GM23338 (cell line): Measurements from ENCODE around the gene SPECC1L. TPM values are rescaled to one million over a fixed set of nuclear protein-coding genes. Genes with fewer than 3 reads are reported as not detected.

Experiments used
- ATAC-seq: fragments of 200-7000 bp; cut with Tn5 transposase; 3 replicates; pipeline ENCODE4 v1.9.1; 2020
- DNase-seq: peaks from one replicate; pipeline ENCODE4 v3.0.0-alpha.2; 2015; ENCODE audit warnings: low spot score
- H2AFZ ChIP-seq: fragments of 200-600 bp; sonication (generic); 2 replicates; pipeline ENCODE4 v1.8.0; 2016; ENCODE audit warnings: antibody characterized with exemption, mild to moderate bottlenecking, moderate library complexity
- H3F3A ChIP-seq: fragments of 200-600 bp; sonication (generic); replicated peaks from 2 replicates; pipeline ENCODE4 v1.8.0; 2017; ENCODE audit warnings: antibody characterized with exemption, mixed run types, low read depth
- H3K27ac ChIP-seq: fragments of 200-600 bp; sonication (generic); 2 replicates; pipeline ENCODE4 v1.6.1; 2016; ENCODE audit warnings: low read depth
- H3K27me3 ChIP-seq: fragments of 200-600 bp; sonication (generic); 2 replicates; pipeline ENCODE4 v1.8.0; 2016; ENCODE audit warnings: mild to moderate bottlenecking, mixed run types, moderate library complexity; ENCODE audit not compliant: insufficient read depth
- H3K36me3 ChIP-seq: fragments of 200-600 bp; sonication (generic); 2 replicates; pipeline ENCODE4 v1.8.0; 2016; ENCODE audit warnings: mild to moderate bottlenecking; ENCODE audit not compliant: insufficient read depth
- H3K4me1 ChIP-seq: fragments of 200-600 bp; sonication (generic); 2 replicates; pipeline ENCODE4 v1.8.0; 2016; ENCODE audit warnings: mild to moderate bottlenecking, moderate library complexity; ENCODE audit not compliant: insufficient read depth
- H3K4me2 ChIP-seq: fragments of 200-600 bp; sonication (generic); 2 replicates; pipeline ENCODE4 v1.7.1; 2017; ENCODE audit warnings: mixed run types
- H3K4me3 ChIP-seq: fragments of 200-600 bp; sonication (generic); 2 replicates; pipeline ENCODE4 v1.6.1; 2016; ENCODE audit warnings: mixed run types
- H3K79me2 ChIP-seq: fragments of 200-600 bp; sonication (generic); replicated peaks from 2 replicates; pipeline ENCODE4 v1.8.0; 2017; ENCODE audit warnings: mild to moderate bottlenecking; ENCODE audit not compliant: insufficient read depth
- H3K9me2 ChIP-seq: fragments of 200-600 bp; sonication (generic); 2 replicates; pipeline ENCODE4 v1.8.0; 2017; ENCODE audit not compliant: insufficient read depth
- H4K20me1 ChIP-seq: fragments of 200-600 bp; sonication (generic); replicated peaks from 2 replicates; pipeline ENCODE4 v1.8.0; 2017; ENCODE audit warnings: mild to moderate bottlenecking; ENCODE audit not compliant: insufficient read depth
- H3K27ac Mint-ChIP-seq: 2 replicates; pipeline ENCODE4 v1.8.0; 2020; ENCODE audit warnings: inconsistent platforms, mild to moderate bottlenecking, moderate library complexity, mixed read lengths
- H3K27me3 Mint-ChIP-seq: 3 replicates; pipeline ENCODE4 v1.8.0; 2022; ENCODE audit warnings: low read depth, mild to moderate bottlenecking, moderate library complexity, mixed read lengths, inconsistent platforms; ENCODE audit not compliant: insufficient read depth, poor library complexity
- H3K36me3 Mint-ChIP-seq: 3 replicates; pipeline ENCODE4 v1.8.0; 2021; ENCODE audit warnings: low read depth, mild to moderate bottlenecking, inconsistent platforms, moderate library complexity, mixed read lengths
- H3K4me1 Mint-ChIP-seq: 3 replicates; pipeline ENCODE4 v1.8.0; 2020; ENCODE audit warnings: mild to moderate bottlenecking, inconsistent platforms, mixed read lengths
- H3K4me3 Mint-ChIP-seq: 3 replicates; pipeline ENCODE4 v1.8.0; 2021; ENCODE audit warnings: moderate library complexity, mild to moderate bottlenecking, inconsistent platforms, mixed read lengths
- H3K9me3 Mint-ChIP-seq: 3 replicates; pipeline ENCODE4 v1.8.0; 2020; ENCODE audit warnings: moderate library complexity, mild to moderate bottlenecking, inconsistent platforms, mixed read lengths
- CREB1 ChIP-seq: fragments of 250-450 bp; sonication (Bioruptor Pico); IDR thresholded peaks from 2 replicates; pipeline ENCODE4 v1.5.0; 2020; ENCODE audit warnings: low read depth, mild to moderate bottlenecking, moderate library complexity
- EZH2 ChIP-seq: fragments of 200-600 bp; sonication (generic); IDR thresholded peaks from one replicate; pipeline ENCODE4 v1.8.0; 2017; ENCODE audit warnings: antibody characterized with exemption, mild to moderate bottlenecking, low read depth; ENCODE audit not compliant: unreplicated experiment
- EZH2phosphoT487 ChIP-seq: fragments of 200-600 bp; sonication (generic); IDR thresholded peaks from one replicate; pipeline ENCODE4 v1.8.1; 2018; ENCODE audit warnings: antibody characterized with exemption; ENCODE audit not compliant: unreplicated experiment
- JUNB ChIP-seq: IDR thresholded peaks from one replicate; pipeline ENCODE4 v1.6.1; 2016; ENCODE audit warnings: antibody characterized with exemption; ENCODE audit not compliant: unreplicated experiment
- POLR2AphosphoS5 ChIP-seq: IDR thresholded peaks from 2 replicates; pipeline ENCODE4 v1.6.1; 2016; ENCODE audit warnings: antibody characterized with exemption, low read depth
- REST ChIP-seq: IDR thresholded peaks from one replicate; pipeline ENCODE4 v1.6.1; 2018; ENCODE audit warnings: antibody characterized with exemption; ENCODE audit not compliant: unreplicated experiment
- STAT1 ChIP-seq: IDR thresholded peaks from one replicate; pipeline ENCODE4 v1.6.1; 2016; ENCODE audit warnings: antibody characterized with exemption; ENCODE audit not compliant: unreplicated experiment
- ZNF114 ChIP-seq: fragments of 250-450 bp; sonication (Bioruptor Pico); IDR thresholded peaks from 2 replicates; pipeline ENCODE4 v1.5.0; 2020; ENCODE audit warnings: mild to moderate bottlenecking, moderate library complexity
- ZNF331 ChIP-seq: fragments of 250-450 bp; sonication (Bioruptor Pico); IDR thresholded peaks from 2 replicates; pipeline ENCODE4 v1.5.0; 2020; ENCODE audit warnings: low read depth, mild to moderate bottlenecking, moderate library complexity
- polyA plus RNA-seq: library from polyadenylated mRNA; unstranded; fragments of >200 nt; fragmentation: Nextera tagmentation; extraction: Ambion mirVana; gene quantifications from 2 replicates; pipeline ENCODE4 v1.2.1, GENCODE V29; 2016
- total RNA-seq: library from RNA; depleted of rRNA; stranded (reverse); fragments of >200 nt; shearing (Covaris generic); gene quantifications from 2 replicates; pipeline ENCODE4 v1.2.3, GENCODE V29; 2014
- TF ChIP-seq, protein P1 (sequence below): fragments of 250-450 bp; sonication (Bioruptor Pico); IDR thresholded peaks from 2 replicates; pipeline ENCODE4 v1.5.0; 2020; ENCODE audit warnings: mild to moderate bottlenecking, moderate library complexity
- TF ChIP-seq, protein P2 (sequence below): IDR thresholded peaks from 2 replicates; pipeline ENCODE4 v1.6.1; 2016; ENCODE audit warnings: antibody characterized with exemption

The SPECC1L gene
- total and polyA plus RNA-seq, 2 experiments from 2014 or later, result 24.3 to 44.7 TPM

DNA sequence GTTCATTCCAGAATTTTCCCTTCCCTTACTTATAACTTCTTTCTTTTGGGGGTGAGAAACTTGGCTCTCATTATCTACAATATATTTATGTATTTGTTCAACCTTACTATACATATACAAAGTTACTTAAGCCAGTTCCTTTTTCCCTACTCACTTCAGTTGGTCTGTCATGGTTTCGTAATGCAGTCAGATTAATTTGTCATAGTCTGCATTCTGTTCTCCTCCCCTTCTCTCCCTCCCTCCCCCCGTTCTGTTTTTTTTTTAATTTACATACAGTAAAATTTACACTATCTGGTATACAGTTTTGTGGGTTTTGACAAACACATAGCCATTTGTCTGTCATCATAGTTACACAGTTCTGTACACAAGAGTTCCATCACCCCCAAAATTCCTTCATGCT, 84.9 kb downstream of the SPECC1L start:
- H3K9me2 ChIP-seq, result no peaks in the 10 kb centered on the region
- H3K79me2 ChIP-seq, result no peaks in the 10 kb centered on the region; the same call in none of the 2 replicates
- no peaks in the 10 kb centered on the region for H3K4me1 ChIP-seq
- peaks cover 23% of the 10 kb centered on the region for H3K36me3 ChIP-seq
- no peak overlapping the region for H3K4me3 Mint-ChIP-seq
- peaks cover 57% of the 10 kb centered on the region for H3K36me3 Mint-ChIP-seq
- H3K4me3 ChIP-seq, result no peak overlapping the region
- H3K27me3 ChIP-seq, result no peaks in the 10 kb centered on the region
- TF ChIP-seq EZH2, result no peak
- TF ChIP-seq EZH2phosphoT487, result no peak
- TF ChIP-seq CREB1 (CRISPR knock-in tag), result no peak
- no peak for TF ChIP-seq REST
- no peak for TF ChIP-seq STAT1
- TF ChIP-seq, protein P1, sequence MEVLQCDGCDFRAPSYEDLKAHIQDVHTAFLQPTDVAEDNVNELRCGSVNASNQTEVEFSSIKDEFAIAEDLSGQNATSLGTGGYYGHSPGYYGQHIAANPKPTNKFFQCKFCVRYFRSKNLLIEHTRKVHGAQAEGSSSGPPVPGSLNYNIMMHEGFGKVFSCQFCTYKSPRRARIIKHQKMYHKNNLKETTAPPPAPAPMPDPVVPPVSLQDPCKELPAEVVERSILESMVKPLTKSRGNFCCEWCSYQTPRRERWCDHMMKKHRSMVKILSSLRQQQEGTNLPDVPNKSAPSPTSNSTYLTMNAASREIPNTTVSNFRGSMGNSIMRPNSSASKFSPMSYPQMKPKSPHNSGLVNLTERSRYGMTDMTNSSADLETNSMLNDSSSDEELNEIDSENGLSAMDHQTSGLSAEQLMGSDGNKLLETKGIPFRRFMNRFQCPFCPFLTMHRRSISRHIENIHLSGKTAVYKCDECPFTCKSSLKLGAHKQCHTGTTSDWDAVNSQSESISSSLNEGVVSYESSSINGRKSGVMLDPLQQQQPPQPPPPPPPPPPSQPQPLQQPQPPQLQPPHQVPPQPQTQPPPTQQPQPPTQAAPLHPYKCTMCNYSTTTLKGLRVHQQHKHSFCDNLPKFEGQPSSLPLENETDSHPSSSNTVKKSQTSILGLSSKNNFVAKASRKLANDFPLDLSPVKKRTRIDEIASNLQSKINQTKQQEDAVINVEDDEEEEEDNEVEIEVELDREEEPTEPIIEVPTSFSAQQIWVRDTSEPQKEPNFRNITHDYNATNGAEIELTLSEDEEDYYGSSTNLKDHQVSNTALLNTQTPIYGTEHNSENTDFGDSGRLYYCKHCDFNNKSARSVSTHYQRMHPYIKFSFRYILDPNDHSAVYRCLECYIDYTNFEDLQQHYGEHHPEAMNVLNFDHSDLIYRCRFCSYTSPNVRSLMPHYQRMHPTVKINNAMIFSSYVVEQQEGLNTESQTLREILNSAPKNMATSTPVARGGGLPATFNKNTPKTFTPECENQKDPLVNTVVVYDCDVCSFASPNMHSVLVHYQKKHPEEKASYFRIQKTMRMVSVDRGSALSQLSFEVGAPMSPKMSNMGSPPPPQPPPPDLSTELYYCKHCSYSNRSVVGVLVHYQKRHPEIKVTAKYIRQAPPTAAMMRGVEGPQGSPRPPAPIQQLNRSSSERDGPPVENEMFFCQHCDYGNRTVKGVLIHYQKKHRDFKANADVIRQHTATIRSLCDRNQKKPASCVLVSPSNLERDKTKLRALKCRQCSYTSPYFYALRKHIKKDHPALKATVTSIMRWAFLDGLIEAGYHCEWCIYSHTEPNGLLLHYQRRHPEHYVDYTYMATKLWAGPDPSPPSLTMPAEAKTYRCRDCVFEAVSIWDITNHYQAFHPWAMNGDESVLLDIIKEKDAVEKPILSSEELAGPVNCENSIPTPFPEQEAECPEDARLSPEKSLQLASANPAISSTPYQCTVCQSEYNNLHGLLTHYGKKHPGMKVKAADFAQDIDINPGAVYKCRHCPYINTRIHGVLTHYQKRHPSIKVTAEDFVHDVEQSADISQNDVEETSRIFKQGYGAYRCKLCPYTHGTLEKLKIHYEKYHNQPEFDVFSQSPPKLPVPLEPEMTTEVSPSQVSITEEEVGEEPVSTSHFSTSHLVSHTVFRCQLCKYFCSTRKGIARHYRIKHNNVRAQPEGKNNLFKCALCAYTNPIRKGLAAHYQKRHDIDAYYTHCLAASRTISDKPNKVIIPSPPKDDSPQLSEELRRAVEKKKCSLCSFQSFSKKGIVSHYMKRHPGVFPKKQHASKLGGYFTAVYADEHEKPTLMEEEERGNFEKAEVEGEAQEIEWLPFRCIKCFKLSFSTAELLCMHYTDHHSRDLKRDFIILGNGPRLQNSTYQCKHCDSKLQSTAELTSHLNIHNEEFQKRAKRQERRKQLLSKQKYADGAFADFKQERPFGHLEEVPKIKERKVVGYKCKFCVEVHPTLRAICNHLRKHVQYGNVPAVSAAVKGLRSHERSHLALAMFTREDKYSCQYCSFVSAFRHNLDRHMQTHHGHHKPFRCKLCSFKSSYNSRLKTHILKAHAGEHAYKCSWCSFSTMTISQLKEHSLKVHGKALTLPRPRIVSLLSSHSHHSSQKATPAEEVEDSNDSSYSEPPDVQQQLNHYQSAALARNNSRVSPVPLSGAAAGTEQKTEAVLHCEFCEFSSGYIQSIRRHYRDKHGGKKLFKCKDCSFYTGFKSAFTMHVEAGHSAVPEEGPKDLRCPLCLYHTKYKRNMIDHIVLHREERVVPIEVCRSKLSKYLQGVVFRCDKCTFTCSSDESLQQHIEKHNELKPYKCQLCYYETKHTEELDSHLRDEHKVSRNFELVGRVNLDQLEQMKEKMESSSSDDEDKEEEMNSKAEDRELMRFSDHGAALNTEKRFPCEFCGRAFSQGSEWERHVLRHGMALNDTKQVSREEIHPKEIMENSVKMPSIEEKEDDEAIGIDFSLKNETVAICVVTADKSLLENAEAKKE (CRISPR knock-in tag), result no peak
- no peak for TF ChIP-seq ZNF114 (CRISPR knock-in tag)
- TF ChIP-seq POLR2AphosphoS5, result no peak
- TF ChIP-seq, protein P2, sequence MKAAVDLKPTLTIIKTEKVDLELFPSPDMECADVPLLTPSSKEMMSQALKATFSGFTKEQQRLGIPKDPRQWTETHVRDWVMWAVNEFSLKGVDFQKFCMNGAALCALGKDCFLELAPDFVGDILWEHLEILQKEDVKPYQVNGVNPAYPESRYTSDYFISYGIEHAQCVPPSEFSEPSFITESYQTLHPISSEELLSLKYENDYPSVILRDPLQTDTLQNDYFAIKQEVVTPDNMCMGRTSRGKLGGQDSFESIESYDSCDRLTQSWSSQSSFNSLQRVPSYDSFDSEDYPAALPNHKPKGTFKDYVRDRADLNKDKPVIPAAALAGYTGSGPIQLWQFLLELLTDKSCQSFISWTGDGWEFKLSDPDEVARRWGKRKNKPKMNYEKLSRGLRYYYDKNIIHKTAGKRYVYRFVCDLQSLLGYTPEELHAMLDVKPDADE, result no peak
- no peak for TF ChIP-seq JUNB
- TF ChIP-seq ZNF331 (CRISPR knock-in tag), result no peak
- peaks cover 13% of the 10 kb centered on the region; the same call in 1 of the 2 replicates for H4K20me1 ChIP-seq
- H3K4me1 Mint-ChIP-seq, result no peaks in the 10 kb centered on the region
- H3F3A ChIP-seq, result no peaks in the 10 kb centered on the region
- no peak overlapping the region for H3K27ac ChIP-seq
- H3K4me2 ChIP-seq, result no peak overlapping the region
- no peak overlapping the region for H3K27ac Mint-ChIP-seq
- H3K9me3 Mint-ChIP-seq, result peaks cover 10% of the 10 kb centered on the region; the same call in 2 of the 3 replicates
- no peak overlapping the region for H2AFZ ChIP-seq
- ATAC-seq, result no peak
- H3K27me3 Mint-ChIP-seq, result peaks cover 2% of the 10 kb centered on the region
- DNase-seq, result no peak
